Middle frontal gyrus (tissue), 1 donor: Measurements from ENCODE around the gene ATXN7.

ENCODE experiments used
- DNase-seq: peaks from one replicate; pipeline ENCODE4 v3.0.0-alpha.2; 2015; ENCODE audit warnings: low spot score; ENCODE audit errors: extremely low spot score

Gene ATXN7

GRCh38 chr3:63963496-63963895 lies 99.8 kb downstream of the ATXN7 start:
- no peak for DNase-seq

GRCh38 chr3:63964681-63965485 lies 101.2 kb downstream of the ATXN7 start:
- no peak for DNase-seq

GRCh38 chr3:63966007-63966406 lies 102.3 kb downstream of the ATXN7 start:
- DNase-seq, result no peak

GRCh38 chr3:63966871-63967270 lies 103.2 kb downstream of the ATXN7 start:
- DNase-seq, result no peak

GRCh38 chr3:63967675-63968611 lies 104.3 kb downstream of the ATXN7 start:
- no peak for DNase-seq

GRCh38 chr3:63968612-63969350 lies 105.1 kb downstream of the ATXN7 start:
- DNase-seq, result no peak

GRCh38 chr3:63969876-63970275 lies 106.2 kb downstream of the ATXN7 start:
- DNase-seq, result no peak

- no peak for DNase-seq
These were observed 107.2 kb downstream of the ATXN7 start for GRCh38 chr3:63970631-63971475.

- DNase-seq, result no peak
These were observed 108.5 kb downstream of the ATXN7 start for GRCh38 chr3:63972196-63972595.

- no peak for DNase-seq
These were observed 109.3 kb downstream of the ATXN7 start for GRCh38 chr3:63972987-63973386.

- no peak for DNase-seq
These were observed 109.7 kb downstream of the ATXN7 start for GRCh38 chr3:63973406-63973805.

GRCh38 chr3:63974451-63974850 lies 110.8 kb downstream of the ATXN7 start:
- no peak for DNase-seq

- no peak for DNase-seq
These were observed 112.1 kb downstream of the ATXN7 start for GRCh38 chr3:63975723-63976122.

- no peak for DNase-seq
These were observed 112.6 kb downstream of the ATXN7 start for GRCh38 chr3:63976161-63976871.

- DNase-seq, result no peak
These were observed 113.2 kb downstream of the ATXN7 start for GRCh38 chr3:63976872-63977200.

GRCh38 chr3:63977893-63978292 lies 114.2 kb downstream of the ATXN7 start:
- DNase-seq, result no peak

GRCh38 chr3:63979093-63979885 lies 115.6 kb downstream of the ATXN7 start:
- no peak for DNase-seq

GRCh38 chr3:63980019-63980418 lies 116.4 kb downstream of the ATXN7 start:
- DNase-seq, result no peak

GRCh38 chr3:63980830-63981498 lies 117.3 kb downstream of the ATXN7 start:
- DNase-seq, result no peak
